B cell (primary cell): ENCODE results near the gene DYRK1A. TPM values are rescaled to one million over a fixed set of nuclear protein-coding genes. Genes with fewer than 3 reads are reported as not detected.

Experiments
- ATAC-seq: fragments of 200-7000 bp; cut with Tn5 transposase; one replicate; pipeline ENCODE4 v1.10.0; 2021; ENCODE audit warnings: low read depth, mild to moderate bottlenecking, moderate number of reproducible peaks, moderate library complexity
- CTCF ChIA-PET: fragments of 350-600 bp; sonication (Branson Sonifier 250); formaldehyde crosslinking; loops from one replicate; lab custom pipeline; 2021; ENCODE audit warnings: antibody characterized with exemption, inconsistent platforms; lab: Charles Lee
- POLR2A ChIA-PET: fragments of 350-600 bp; sonication (Branson Sonifier 250); formaldehyde crosslinking; loops from one replicate; lab custom pipeline; 2021; ENCODE audit warnings: antibody characterized with exemption; lab: Charles Lee
- DNase-seq: peaks from one replicate; pipeline ENCODE4 v3.0.0; 2013
- H2AFZ ChIP-seq: 2 replicates; pipeline ENCODE4 v1.6.1; 2012; ENCODE audit warnings: mild to moderate bottlenecking, low read depth, low read length; ENCODE audit not compliant: insufficient read depth, poor library complexity, severe bottlenecking
- H3K27ac ChIP-seq, 2 donors: 1 replicate in 1 of 2; 2 replicates in 1 of 2; pipeline ENCODE4 v1.5.1; 2012 to 2013; ENCODE audit warnings: low read length in 2 of 2, mild to moderate bottlenecking in 2 of 2, moderate library complexity in 1 of 2
- H3K27me3 ChIP-seq, 4 experiments: fragments of 200-600 bp in 1 of 4; sonication (generic) in 1 of 4; replicated peaks in 1 of 4; 1 replicate in 2 of 4; 2 replicates in 2 of 4; pipeline versions ENCODE4 v1.6.1 to v1.7.0; 2013 to 2016; ENCODE audit warnings: low read length in 3 of 4, mild to moderate bottlenecking in 2 of 4, mixed read lengths in 1 of 4, moderate library complexity in 1 of 4; ENCODE audit not compliant: insufficient read depth in 4 of 4, control insufficient read depth in 3 of 4; ENCODE audit errors: control extremely low read depth in 1 of 4
- H3K36me3 ChIP-seq, 2 experiments: replicated peaks in 1 of 2; 1 replicate in 1 of 2; 2 replicates in 1 of 2; pipeline versions ENCODE4 v1.6.1 to v1.7.1; 2013; ENCODE audit warnings: low read length in 1 of 2; ENCODE audit not compliant: insufficient read depth in 2 of 2, control insufficient read depth in 1 of 2; ENCODE audit errors: control extremely low read depth in 1 of 2, extremely low read depth in 1 of 2
- H3K4me1 ChIP-seq, 2 donors: fragments of 200-600 bp in 1 of 2; sonication (generic) in 1 of 2; 1 replicate in 1 of 2; 2 replicates in 1 of 2; pipeline versions ENCODE4 v1.5.1 to v1.6.1; 2013 to 2017; ENCODE audit warnings: low read length in 2 of 2; ENCODE audit not compliant: control insufficient read depth in 2 of 2, insufficient read depth in 2 of 2
- H3K4me2 ChIP-seq: replicated peaks from 2 replicates; pipeline ENCODE3; 2012; ENCODE audit warnings: mild to moderate bottlenecking, low read depth, low read length; ENCODE audit not compliant: poor library complexity, severe bottlenecking
- H3K4me3 ChIP-seq, 5 experiments: fragments of 200-600 bp in 1 of 5; sonication (generic) in 1 of 5; 1 replicate in 3 of 5; 2 replicates in 2 of 5; pipeline versions ENCODE4 v1.5.1 to v1.7.0; 2011 to 2016; ENCODE audit warnings: low read length in 4 of 5, mild to moderate bottlenecking in 4 of 5, low read depth in 2 of 5, control low read depth in 1 of 5, moderate library complexity in 1 of 5; ENCODE audit not compliant: insufficient read depth in 1 of 5; ENCODE audit errors: control extremely low read depth in 1 of 5, extremely low read depth in 1 of 5
- H3K79me2 ChIP-seq: fragments of 200-600 bp; sonication (generic); one replicate; pipeline ENCODE4 v1.6.0; 2016; ENCODE audit warnings: low read length; ENCODE audit not compliant: control insufficient read depth, insufficient read depth
- H3K9ac ChIP-seq: fragments of 200-600 bp; sonication (generic); 2 replicates; pipeline ENCODE4 v1.6.1; 2017; ENCODE audit warnings: mild to moderate bottlenecking, low read length, moderate library complexity
- H3K9me3 ChIP-seq, 3 donors: one replicate each; pipeline versions ENCODE4 v1.6.1 to v1.7.1; 2013; ENCODE audit warnings: low read length in 2 of 3; ENCODE audit not compliant: control insufficient read depth in 2 of 3, insufficient read depth in 1 of 3; ENCODE audit errors: control extremely low read depth in 1 of 3
- H4K20me1 ChIP-seq: 2 replicates; pipeline ENCODE4 v1.6.0; 2012; ENCODE audit warnings: mild to moderate bottlenecking, low read length; ENCODE audit not compliant: insufficient read depth, control insufficient read depth, poor library complexity, severe bottlenecking
- H3K27ac Mint-ChIP-seq: one replicate; pipeline ENCODE4 v1.8.0; 2021; ENCODE audit warnings: mixed read lengths
- H3K27me3 Mint-ChIP-seq: one replicate; pipeline ENCODE4 v1.8.0; 2021; ENCODE audit warnings: mixed read lengths
- H3K4me1 Mint-ChIP-seq: one replicate; pipeline ENCODE4 v1.8.0; 2021; ENCODE audit warnings: mixed read lengths
- H3K4me3 Mint-ChIP-seq: one replicate; pipeline ENCODE4 v1.8.0; 2021; ENCODE audit warnings: mixed read lengths
- H3K9me3 Mint-ChIP-seq: one replicate; pipeline ENCODE4 v1.8.0; 2022; ENCODE audit warnings: mixed read lengths; ENCODE audit not compliant: insufficient read depth
- EZH2 ChIP-seq: IDR thresholded peaks from 2 replicates; pipeline ENCODE4 v1.6.1; 2012; ENCODE audit warnings: borderline replicate concordance, low read depth, mild to moderate bottlenecking, moderate library complexity, low read length; ENCODE audit not compliant: insufficient read depth, poor library complexity, severe bottlenecking
- WGBS: methylation state at CpG from one replicate; pipeline ENCODE4 v1.1.5; 2013; ENCODE audit warnings: missing lambda C conversion rate; ENCODE audit not compliant: insufficient coverage; 5-methylcytosine and 5-hydroxymethylcytosine counted together
- intact Hi-C: fragments of 100-400 bp; cut with micrococcal nuclease; formaldehyde crosslinking; loops from one replicate; pipeline ENCODE4 v1.10.0; 2022
- polyA plus RNA-seq: library from polyadenylated mRNA; depleted of rRNA; stranded (reverse); fragments of >200 nt; gene quantifications from 2 replicates; pipeline ENCODE4 v1.2.3, GENCODE V29; 2012
- total RNA-seq, 2 donors: library from RNA; stranded (reverse); fragments of 120-200 nt in 1 of 2; gene quantifications; 1 replicate in 1 of 2; 2 replicates in 1 of 2; pipeline versions ENCODE4 v1.2.3 to v1.2.4, GENCODE V29; 2013 to 2022
- TF ChIP-seq, protein P1 (sequence below): fragments of 200-600 bp; IDR thresholded peaks from one replicate; pipeline ENCODE4 v1.8.0; 2022; ENCODE audit warnings: antibody characterized with exemption, mild to moderate bottlenecking

DYRK1A gene
- total and polyA plus RNA-seq, 2 donors (not counting 1 experiment from before 2014, with no cell fraction given) = 46.6 to 147 TPM

DNA sequence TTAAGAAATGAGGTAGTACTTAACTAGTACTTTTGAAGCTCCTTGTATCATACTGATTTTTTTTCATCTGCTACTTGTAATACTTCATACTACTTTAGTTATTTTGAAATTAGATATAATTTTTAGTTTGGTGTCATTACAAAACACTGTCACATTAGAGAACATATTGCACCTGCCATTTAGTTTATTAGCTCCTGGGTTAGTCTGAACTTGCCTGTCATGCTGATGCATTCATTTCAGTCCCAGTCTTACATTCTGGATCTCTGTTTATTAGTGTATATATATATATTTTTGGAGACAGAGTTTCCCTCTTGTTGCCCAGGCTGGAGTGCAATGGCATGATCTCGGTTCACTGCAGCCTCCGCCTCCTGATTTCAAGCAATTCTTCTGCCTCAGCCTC, 50.3 kb downstream of the DYRK1A start:
- Histone ChIP-seq H3K27me3 (no peaks in the 10 kb centered on the region), H3K4me3 (no peak overlapping the region), H3K36me3 (peaks cover 3 to 11% of the 10 kb centered on the region in 2 experiments), H3K9ac (no peak overlapping the region), H3K9me3 (no peaks in the 10 kb centered on the region), H3K4me2 (no peak overlapping the region), H3K4me1 (peaks cover 32 to 56% of the 10 kb centered on the region in 2 donors), H2AFZ (no peak overlapping the region), H3K27ac (no peak overlapping the region), H4K20me1 (peaks cover 82% of the 10 kb centered on the region), H3K79me2 (peaks cover 97% of the 10 kb centered on the region)
- ChIA-PET POLR2A (no interaction called here), CTCF (interaction anchor here (1.0 to 2.1 kb wide), 2 partner anchors 12 to 47 kb away, joined by 3 to 5 read pairs; no protein-coding TSS in a partner anchor)
- peaks cover 80% of the 10 kb centered on the region for H3K4me1 Mint-ChIP-seq
- 40% methylated on average over 1 of the region's 2 CpGs for WGBS
- TF ChIP-seq, protein P1, sequence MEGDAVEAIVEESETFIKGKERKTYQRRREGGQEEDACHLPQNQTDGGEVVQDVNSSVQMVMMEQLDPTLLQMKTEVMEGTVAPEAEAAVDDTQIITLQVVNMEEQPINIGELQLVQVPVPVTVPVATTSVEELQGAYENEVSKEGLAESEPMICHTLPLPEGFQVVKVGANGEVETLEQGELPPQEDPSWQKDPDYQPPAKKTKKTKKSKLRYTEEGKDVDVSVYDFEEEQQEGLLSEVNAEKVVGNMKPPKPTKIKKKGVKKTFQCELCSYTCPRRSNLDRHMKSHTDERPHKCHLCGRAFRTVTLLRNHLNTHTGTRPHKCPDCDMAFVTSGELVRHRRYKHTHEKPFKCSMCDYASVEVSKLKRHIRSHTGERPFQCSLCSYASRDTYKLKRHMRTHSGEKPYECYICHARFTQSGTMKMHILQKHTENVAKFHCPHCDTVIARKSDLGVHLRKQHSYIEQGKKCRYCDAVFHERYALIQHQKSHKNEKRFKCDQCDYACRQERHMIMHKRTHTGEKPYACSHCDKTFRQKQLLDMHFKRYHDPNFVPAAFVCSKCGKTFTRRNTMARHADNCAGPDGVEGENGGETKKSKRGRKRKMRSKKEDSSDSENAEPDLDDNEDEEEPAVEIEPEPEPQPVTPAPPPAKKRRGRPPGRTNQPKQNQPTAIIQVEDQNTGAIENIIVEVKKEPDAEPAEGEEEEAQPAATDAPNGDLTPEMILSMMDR = no peak
- no peak for TF ChIP-seq EZH2
- no peaks in the 10 kb centered on the region for H3K9me3 Mint-ChIP-seq
- no peak overlapping the region for H3K4me3 Mint-ChIP-seq
- intact Hi-C loops = no loop called here
- DNase-seq (no peak), ATAC-seq (no peak)
- H3K27ac Mint-ChIP-seq = no peak overlapping the region
- no peaks in the 10 kb centered on the region for H3K27me3 Mint-ChIP-seq

- Histone ChIP-seq H3K4me3 (no peak overlapping the region), H3K4me2 (peak overlapping the region; percentile 6), H3K9ac (no peak overlapping the region), H3K27me3 (no peaks in the 10 kb centered on the region), H3K36me3 (peaks cover 14 to 19% of the 10 kb centered on the region in 2 experiments), H3K79me2 (peaks cover 96% of the 10 kb centered on the region), H3K9me3 (no peaks in the 10 kb centered on the region), H3K4me1 (peaks cover 9 to 33% of the 10 kb centered on the region in 2 donors), H4K20me1 (peaks cover 87% of the 10 kb centered on the region), H3K27ac (peak overlapping the region in 1 of 2 donors; percentile 21), H2AFZ (no peak overlapping the region)
- TF ChIP-seq, protein P1 = no peak
- no peak for TF ChIP-seq EZH2
- H3K9me3 Mint-ChIP-seq = no peaks in the 10 kb centered on the region
- POLR2A ChIA-PET = no interaction called here
- H3K4me1 Mint-ChIP-seq = peaks cover 68% of the 10 kb centered on the region
- no peak for ATAC-seq
- DNase-seq = no peak
- H3K27ac Mint-ChIP-seq = no peak overlapping the region
- H3K4me3 Mint-ChIP-seq = peak overlapping the region; percentile 46
- intact Hi-C loops = no loop called here
- H3K27me3 Mint-ChIP-seq = no peaks in the 10 kb centered on the region
- WGBS = no CpG with 5 or more reads among the region's 3 CpGs
- CTCF ChIA-PET = no interaction called here
Measured at GRCh38 chr21:37419228-37419906, 52.8 kb downstream of the DYRK1A start.
